Embryonic facial prominence (tissue), 1 donor: ENCODE data around the gene PHOSPHO2.
"Not testable (repeated sequence)": the region's sequence is repeated elsewhere in the genome, so short reads cannot be mapped to it uniquely, and the experiment has no call there.

Source experiments
- DNase-seq: peaks from one replicate; pipeline ENCODE4 v3.0.0-alpha.2; 2016; ENCODE audit errors: extremely low spot score

The PHOSPHO2 gene

DNA sequence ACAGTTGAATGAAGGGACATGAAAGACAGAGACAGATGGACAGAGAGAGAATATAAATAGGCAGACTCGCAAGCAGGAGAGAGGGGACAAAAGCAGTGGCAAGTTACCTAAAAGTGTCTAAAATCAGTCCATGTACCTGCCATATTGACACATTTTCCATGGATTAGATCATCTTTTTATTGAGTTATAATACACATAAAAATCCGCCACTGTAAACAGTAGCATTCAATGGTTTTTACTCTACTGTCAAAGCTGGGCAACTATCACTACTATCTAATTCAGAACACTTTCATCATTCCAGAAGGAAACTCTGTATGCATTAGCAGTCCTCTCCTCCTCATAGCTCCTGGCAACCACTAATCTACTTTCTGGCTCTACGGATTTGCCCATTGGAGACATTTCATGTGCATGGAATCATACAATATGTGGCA is 10.1 kb upstream of the PHOSPHO2 start:
- DNase-seq: no peak

GRCh38 chr2:169684712-169685111 is 9.6 kb upstream of the PHOSPHO2 start:
- DNase-seq: not testable (repeated sequence)

DNA sequence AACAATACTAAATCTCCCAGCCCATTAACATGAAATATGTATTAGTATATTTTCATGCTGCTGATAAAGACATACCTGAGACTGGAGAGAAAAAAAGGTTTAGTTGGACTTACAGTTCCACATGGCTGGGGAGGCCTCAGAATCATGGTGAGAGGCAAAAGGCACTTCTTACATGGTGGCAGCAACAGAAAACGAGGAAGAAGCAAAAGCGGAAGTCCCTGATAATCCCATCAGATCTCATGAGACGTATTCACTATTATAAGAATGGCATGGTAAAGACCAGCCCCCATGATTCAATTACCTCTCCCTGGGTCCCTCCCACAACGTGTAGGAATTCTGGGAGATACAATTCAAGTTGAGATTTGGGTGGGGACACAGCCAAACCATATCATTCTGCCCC is 7.4 kb upstream of the PHOSPHO2 start:
- not testable (repeated sequence) for DNase-seq

GRCh38 chr2:169687943-169688342 is 6.3 kb upstream of the PHOSPHO2 start:
- not testable (repeated sequence) for DNase-seq

DNA sequence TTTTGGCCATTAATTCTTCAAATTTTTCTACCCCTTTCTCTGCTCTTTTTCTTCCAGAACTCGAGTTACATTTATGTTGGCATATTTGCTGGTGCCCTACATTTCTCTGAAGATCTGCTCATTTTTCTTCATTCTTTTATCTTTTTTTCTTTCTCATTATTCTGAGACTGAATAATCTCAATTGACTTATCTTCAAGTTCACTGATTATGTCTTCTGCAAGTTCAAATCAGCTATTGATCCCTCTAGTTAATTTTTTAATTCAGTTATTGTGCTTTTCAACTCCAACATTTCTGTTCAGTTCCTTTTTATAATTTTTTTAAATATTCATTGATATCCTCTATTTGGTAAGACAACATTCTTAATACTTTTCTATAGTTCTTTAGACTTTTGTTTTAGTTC is 3.3 kb upstream of the PHOSPHO2 start:
- no peak for DNase-seq

- no peak for DNase-seq
Observed at GRCh38 chr2:169692718-169693117, 1.6 kb upstream of the PHOSPHO2 start.

DNA sequence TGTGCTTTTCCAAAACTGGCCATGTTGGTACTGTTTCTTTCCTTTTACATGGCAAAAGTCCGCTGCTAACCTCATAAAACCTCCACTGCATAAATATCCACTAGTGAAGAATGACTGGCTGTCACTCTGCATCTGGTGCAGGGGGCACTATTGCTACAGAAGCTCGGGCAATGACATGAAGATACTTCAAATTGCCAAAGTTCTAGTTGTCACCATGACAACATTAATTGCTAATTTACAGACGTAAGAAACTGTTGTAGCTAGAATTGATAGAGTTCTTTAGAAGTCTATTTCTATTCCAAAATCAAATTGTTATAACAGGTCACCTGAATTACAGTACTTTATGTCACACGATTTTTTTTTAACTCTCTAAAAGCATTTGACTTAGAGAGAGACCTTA is 909 bp upstream of the PHOSPHO2 start:
- no peak for DNase-seq

DNA sequence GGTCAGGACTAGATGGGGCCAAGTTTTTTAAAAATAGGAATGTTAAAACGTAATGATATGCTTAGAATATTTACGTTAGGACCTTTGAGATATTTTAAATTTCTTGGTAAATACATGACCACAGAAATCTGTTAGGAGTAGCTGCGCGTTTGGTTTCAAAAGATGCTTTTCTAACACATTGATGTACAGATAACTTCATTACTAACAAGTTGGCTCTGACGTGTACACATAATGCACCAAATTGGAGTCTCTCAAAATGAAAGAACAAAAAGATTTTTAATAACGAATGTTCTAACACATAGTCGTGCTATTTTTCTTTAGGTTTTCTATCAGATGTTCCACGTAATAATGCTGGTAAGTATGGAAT is 608 bp downstream of the PHOSPHO2 start:
- DNase-seq: no peak

- DNase-seq: no peak
Observed at GRCh38 chr2:169696381-169696780, 2.1 kb downstream of the PHOSPHO2 start.

DNA sequence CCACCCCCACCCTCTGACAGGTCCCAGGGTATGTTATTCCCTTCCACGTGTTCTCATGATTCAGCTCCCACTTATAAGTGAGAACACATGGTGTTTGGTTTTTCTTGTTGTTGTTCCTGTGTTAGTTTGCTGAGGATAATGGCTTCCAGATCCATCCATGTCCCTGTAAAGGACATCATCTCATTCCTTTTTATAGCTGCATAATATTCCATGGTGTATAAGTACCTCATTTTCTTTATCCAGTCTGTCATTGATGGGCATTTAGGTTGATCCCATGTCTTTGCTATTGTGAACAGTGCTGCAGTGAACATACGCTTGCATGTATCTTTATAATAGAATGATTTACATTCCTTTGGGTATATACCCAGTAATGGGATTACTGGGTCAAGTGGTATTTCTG is 4.9 kb downstream of the PHOSPHO2 start:
- not testable (repeated sequence) for DNase-seq

GRCh38 chr2:169702996-169703395 is 8.7 kb downstream of the PHOSPHO2 start:
- no peak for DNase-seq

DNA sequence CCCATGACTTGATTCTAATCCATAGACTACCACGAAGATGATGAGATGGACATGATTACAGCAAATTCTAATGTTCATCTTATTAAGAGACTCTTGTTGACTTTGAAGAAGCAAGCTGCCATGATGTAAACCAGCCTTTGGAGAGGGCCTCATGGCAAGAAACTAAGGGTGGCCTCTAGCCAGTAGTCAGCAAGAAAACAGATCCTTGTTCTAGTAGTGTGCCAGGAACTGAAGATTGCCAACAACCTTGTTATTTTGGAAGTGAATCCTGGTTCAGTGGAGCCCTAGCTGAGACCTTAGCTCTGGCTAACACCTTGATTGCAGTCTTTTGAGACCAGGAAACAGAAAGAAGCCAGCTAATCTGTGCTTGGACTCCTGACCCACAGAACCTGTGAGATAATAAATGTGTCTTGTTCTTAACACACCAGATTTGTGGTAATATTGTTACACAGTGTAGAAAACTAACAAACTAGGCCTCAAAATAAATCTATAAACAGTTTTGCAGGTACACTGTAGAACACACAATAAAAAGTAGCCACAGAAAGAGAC is 10.0 kb downstream of the PHOSPHO2 start:
- DNase-seq: no peak

GRCh38 chr2:169705927-169706326 is 11.7 kb downstream of the PHOSPHO2 start:
- DNase-seq: no peak

DNA sequence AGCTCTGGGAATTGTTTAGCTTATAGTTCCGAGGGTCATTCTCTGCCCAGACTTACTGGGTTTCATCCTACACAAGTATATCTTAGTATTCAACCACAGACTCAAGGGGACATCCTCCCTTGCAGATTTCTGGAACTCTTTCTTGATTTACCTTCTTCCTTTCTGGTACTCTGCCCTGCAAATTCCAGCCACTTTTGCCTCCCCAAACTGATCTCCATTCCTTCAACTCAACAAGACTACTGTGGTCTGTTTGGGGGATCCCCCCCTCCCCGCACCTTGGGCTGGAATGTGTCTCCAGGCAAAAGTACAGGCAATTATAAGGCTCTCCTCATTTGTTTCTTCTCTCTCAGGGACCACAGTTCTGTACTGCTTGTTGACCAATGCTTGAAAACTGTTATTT is 13.4 kb downstream of the PHOSPHO2 start:
- DNase-seq: no peak

GRCh38 chr2:169709331-169709730 is 15.1 kb downstream of the PHOSPHO2 start:
- no peak for DNase-seq

DNA sequence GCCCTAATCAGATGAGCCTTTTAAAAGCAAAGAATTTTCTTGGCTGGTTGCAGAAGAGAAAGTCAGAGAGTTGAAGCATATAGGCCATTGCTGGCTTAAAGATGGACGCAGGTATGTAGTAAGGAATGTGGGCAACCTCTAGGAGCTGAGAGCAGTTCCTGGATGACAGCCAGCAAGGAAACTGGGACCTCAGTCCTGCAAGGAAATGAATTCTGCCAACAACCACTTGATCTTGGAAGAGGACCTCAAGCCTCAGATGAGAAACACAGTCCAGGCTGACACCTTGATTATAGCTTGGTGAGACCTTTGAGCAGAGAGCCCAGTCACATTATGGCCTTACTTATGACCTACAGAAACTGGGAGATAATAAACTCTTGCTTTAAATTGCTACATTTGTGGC is 15.7 kb downstream of the PHOSPHO2 start:
- DNase-seq: no peak

- DNase-seq: no peak
Observed at GRCh38 chr2:169711751-169712509, 17.7 kb downstream of the PHOSPHO2 start.

DNA sequence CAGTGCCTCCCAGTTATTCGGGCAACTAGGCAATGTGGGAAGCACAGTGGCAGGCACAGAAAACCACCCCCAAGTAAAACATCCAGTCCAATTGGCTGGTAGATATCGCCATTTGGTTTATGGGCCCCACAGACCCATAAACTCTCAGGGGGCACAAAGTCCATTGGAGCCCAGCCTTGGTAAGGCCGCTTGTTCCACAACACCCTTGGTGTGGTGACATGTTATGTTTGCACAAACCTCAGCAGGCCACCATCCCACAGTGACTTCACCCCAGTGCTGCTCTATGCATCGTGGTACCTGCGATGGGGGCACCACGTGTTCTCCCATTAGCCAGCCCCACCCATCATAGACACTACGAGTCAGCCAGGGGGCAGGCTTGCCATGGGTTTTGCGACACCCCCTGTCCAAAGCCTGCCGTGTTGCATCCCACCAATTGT is 18.5 kb downstream of the PHOSPHO2 start:
- no peak for DNase-seq

DNA sequence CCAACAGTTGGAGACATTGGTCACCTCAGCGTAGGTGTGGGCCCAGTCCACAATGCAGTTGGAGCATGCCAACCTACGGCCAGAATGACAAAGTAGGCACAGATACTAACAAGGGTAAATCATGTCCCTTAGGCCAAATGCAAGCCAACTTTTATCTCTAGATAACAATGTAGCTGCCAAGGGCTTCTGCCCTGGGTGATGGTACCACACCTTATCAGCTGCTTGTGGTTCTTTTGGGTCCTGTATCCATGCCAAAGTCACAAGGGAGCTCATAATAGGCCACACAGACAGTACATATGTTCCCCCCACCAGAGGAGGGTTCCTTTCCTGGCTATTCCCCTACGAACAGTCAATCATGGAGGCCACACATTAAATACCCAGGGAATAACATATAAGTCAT is 19.1 kb downstream of the PHOSPHO2 start:
- DNase-seq: no peak

- no peak for DNase-seq
Observed at GRCh38 chr2:169714699-169715098, 20.4 kb downstream of the PHOSPHO2 start.

DNA sequence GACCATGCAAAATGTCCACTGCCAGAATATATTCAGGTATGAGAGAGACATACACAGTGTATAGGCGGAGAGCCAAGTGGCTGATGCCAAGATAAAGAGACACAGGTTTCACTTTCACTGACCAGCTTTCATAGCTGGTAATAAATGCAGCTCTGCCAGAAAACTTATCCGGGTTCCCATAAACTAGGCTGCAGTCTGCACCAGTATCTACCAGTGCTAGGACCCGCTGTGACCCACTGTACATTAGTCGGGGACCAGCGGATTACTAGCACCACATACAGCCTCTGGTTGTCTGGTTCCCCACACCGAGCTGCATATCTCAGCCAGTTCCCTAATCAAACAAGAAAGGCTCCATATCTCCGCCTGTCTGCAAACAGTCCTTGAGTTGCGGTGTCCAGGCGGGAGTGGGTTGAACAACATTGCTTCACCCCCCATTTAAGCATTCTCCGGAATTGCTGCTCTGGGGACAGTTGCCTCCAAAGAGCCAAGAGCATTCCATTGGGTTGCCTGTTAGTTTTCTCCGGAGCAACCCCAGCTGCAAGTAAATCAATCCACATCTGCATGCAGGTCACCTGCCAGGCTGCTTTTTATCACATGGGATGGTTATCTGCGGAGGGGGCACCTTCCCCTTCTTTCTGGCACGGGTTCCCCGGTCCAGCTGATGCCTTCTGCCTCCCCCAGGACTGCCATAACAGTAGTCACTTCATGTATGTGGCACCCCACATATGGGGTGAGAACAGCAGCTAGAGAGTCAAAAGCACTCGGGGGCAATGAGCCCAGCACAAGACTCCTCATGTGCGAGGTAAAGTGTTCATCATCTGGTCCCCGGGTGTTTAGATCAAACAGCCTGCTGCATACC is 21.3 kb downstream of the PHOSPHO2 start:
- no peak for DNase-seq

DNA sequence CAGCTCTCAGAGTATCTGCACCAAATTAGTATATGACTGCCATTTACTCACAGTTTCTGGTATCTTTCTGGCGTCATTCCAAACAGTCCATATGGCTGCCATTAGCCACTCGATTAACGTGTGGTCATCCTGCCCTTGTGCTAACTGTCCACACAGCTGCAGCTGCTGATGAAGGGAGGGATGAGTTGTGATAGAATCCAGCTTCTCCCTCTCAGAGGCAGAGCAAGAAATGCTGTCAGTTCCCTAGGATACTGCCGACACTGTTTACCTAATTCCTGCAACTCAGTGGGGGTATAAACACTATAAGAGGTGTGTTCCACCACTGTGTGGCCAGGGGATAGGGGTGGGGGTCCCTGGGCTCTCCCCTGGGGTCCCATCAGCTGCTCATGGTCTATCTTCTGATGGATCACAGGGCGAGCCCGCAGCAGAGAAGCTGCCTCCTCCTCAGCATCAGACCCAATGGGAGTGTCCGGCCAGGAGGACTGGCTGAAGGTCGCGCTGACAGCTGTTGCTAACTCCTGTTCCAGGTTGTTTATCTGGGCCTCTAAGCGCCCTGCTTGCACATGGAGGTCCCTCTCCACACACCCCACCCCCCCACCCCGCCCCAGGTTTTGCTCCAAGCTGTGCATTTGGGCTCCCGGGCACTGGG is 22.1 kb downstream of the PHOSPHO2 start:
- DNase-seq: no peak
